PC-3 (cell line): Measurements from ENCODE around the gene ZCCHC24. TPM values are rescaled to one million over a fixed set of nuclear protein-coding genes. Genes with fewer than 3 reads are reported as not detected.
A peak's percentile ranks its signal among the peaks of the same experiment; 100 is the strongest.

ENCODE experiments used
- ATAC-seq: fragments of 200-7000 bp; cut with Tn5 transposase; 2 replicates; pipeline ENCODE4 v1.9.1; 2020; ENCODE audit warnings: mild to moderate bottlenecking, moderate library complexity
- BruUV-seq: library from RNA; stranded (reverse); fragments of 400-500 nt; replicated peaks from 2 replicates; lab custom pipeline; 2021; lab: Mats Ljungman, UMichigan
- CTCF ChIA-PET: fragments of 300-600 bp; sonication (Branson Sonifier 250); formaldehyde crosslinking; loops from one replicate; lab custom pipeline; 2022; ENCODE audit warnings: antibody characterized with exemption; lab: Charles Lee
- POLR2A ChIA-PET: fragments of 300-600 bp; sonication (Branson Sonifier 250); formaldehyde crosslinking; loops from one replicate; lab custom pipeline; 2022; ENCODE audit warnings: antibody characterized with exemption; ENCODE audit not compliant: unreplicated experiment; lab: Charles Lee
- DNase-seq: peaks from one replicate; pipeline ENCODE4 v3.0.0-alpha.2; 2015
- H2AFZ ChIP-seq: fragments of 300-600 bp; sonication (generic); 2 replicates; pipeline ENCODE4 v1.6.0; 2016; ENCODE audit warnings: antibody characterized with exemption, low read length
- H3F3A ChIP-seq: fragments of 300-600 bp; sonication (generic); one replicate; pipeline ENCODE4 v1.6.0; 2017; ENCODE audit warnings: antibody characterized with exemption, low read length, control low read depth, mild to moderate bottlenecking; ENCODE audit not compliant: unreplicated experiment
- H3K27ac ChIP-seq: fragments of 300-600 bp; sonication (generic); 2 replicates; pipeline ENCODE4 v1.5.1; 2016; ENCODE audit warnings: mild to moderate bottlenecking, low read length
- H3K27me3 ChIP-seq: fragments of 300-600 bp; sonication (generic); 2 replicates; pipeline ENCODE4 v1.6.1; 2016; ENCODE audit warnings: low read length, mixed read lengths
- H3K36me3 ChIP-seq: fragments of 300-600 bp; sonication (generic); 2 replicates; pipeline ENCODE4 v1.6.1; 2016; ENCODE audit warnings: low read depth, mixed run types, low read length, mixed read lengths
- H3K4me1 ChIP-seq: fragments of 300-600 bp; sonication (generic); 2 replicates; pipeline ENCODE4 v1.5.1; 2016; ENCODE audit warnings: low read length; ENCODE audit not compliant: insufficient read depth
- H3K4me2 ChIP-seq: fragments of 300-600 bp; sonication (generic); 2 replicates; pipeline ENCODE4 v1.6.0; 2016; ENCODE audit warnings: low read length
- H3K4me3 ChIP-seq: fragments of 300-600 bp; sonication (generic); 2 replicates; pipeline ENCODE4 v1.5.1; 2016; ENCODE audit warnings: mild to moderate bottlenecking, low read length, mixed read lengths
- H3K79me2 ChIP-seq: fragments of 300-600 bp; sonication (generic); 2 replicates; pipeline ENCODE4 v1.6.1; 2017; ENCODE audit warnings: low read length, mixed read lengths
- H3K9ac ChIP-seq: fragments of 300-600 bp; sonication (generic); 2 replicates; pipeline ENCODE4 v1.6.0; 2016; ENCODE audit warnings: mild to moderate bottlenecking, low read length
- H3K9me2 ChIP-seq: fragments of 300-600 bp; sonication (generic); replicated peaks from 2 replicates; pipeline ENCODE4 v1.6.1; 2016; ENCODE audit warnings: mixed run types, low read length, mixed read lengths
- H3K9me3 ChIP-seq: fragments of 300-600 bp; sonication (generic); 2 replicates; pipeline ENCODE4 v1.6.1; 2016; ENCODE audit warnings: low read length, mixed read lengths
- H4K20me1 ChIP-seq: fragments of 300-600 bp; sonication (generic); 2 replicates; pipeline ENCODE4 v1.6.1; 2016; ENCODE audit warnings: low read length, mixed read lengths
- CTCF ChIP-seq: fragments of 300-600 bp; sonication (generic); conservative IDR thresholded peaks from 2 replicates; pipeline ENCODE4 v1.5.1; 2017; ENCODE audit warnings: antibody characterized with exemption, low read depth, mild to moderate bottlenecking, low read length
- EZH2 ChIP-seq: fragments of 300-600 bp; sonication (generic); IDR thresholded peaks from one replicate; pipeline ENCODE4 v1.6.1; 2017; ENCODE audit warnings: antibody characterized with exemption, mild to moderate bottlenecking, low read length; ENCODE audit not compliant: unreplicated experiment
- EZH2phosphoT487 ChIP-seq: fragments of 300-600 bp; sonication (generic); IDR thresholded peaks from 2 replicates; pipeline ENCODE4 v1.6.1; 2018; ENCODE audit warnings: mild to moderate bottlenecking, antibody characterized with exemption, low read length, borderline replicate concordance
- intact Hi-C: fragments of 100-400 bp; cut with micrococcal nuclease; formaldehyde crosslinking; loops from 2 replicates; pipeline ENCODE4 v1.9.0; 2023
- total RNA-seq: library from RNA; depleted of rRNA; stranded (reverse); fragments of >200 nt; gene quantifications from 2 replicates; pipeline ENCODE4 v1.2.3, GENCODE V29; 2014

The ZCCHC24 gene
- total RNA-seq, 1 experiment from 2014 or later = 32.9 TPM

- Histone ChIP-seq H2AFZ (no peak overlapping the region), H3K79me2 (no peaks in the 10 kb centered on the region), H3K27ac (no peak overlapping the region), H3K9ac (no peak overlapping the region), H3K27me3 (no peaks in the 10 kb centered on the region), H3K9me3 (no peaks in the 10 kb centered on the region), H3F3A (no peaks in the 10 kb centered on the region), H4K20me1 (no peaks in the 10 kb centered on the region), H3K36me3 (no peaks in the 10 kb centered on the region), H3K4me1 (peaks cover 9% of the 10 kb centered on the region), H3K4me2 (no peak overlapping the region), H3K9me2 (no peaks in the 10 kb centered on the region), H3K4me3 (no peak overlapping the region)
- CTCF ChIA-PET = interaction anchor here (0.6 to 1.1 kb wide), 4 partner anchors 9 to 102 kb away, joined by 3 to 5 read pairs (median 3); no protein-coding TSS in a partner anchor
- DNase-seq (no peak), ATAC-seq (no peak)
- no peak for TF ChIP-seq EZH2
- intact Hi-C loops = no loop called here
- POLR2A ChIA-PET = interaction anchor here (0.7 kb wide), 1 partner anchor 14 kb away, joined by 3 read pairs; no protein-coding TSS in a partner anchor
- no TSS peak for BruUV-seq
Observed at GRCh38 chr10:79476645-79477044, 31.2 kb upstream of the ZCCHC24 start.

GRCh38 chr10:79475877-79476276 is 30.5 kb upstream of the ZCCHC24 start:
- Histone ChIP-seq H3K27me3 (no peaks in the 10 kb centered on the region), H4K20me1 (no peaks in the 10 kb centered on the region), H3K9ac (no peak overlapping the region), H3K4me3 (no peak overlapping the region), H2AFZ (no peak overlapping the region), H3F3A (no peaks in the 10 kb centered on the region), H3K4me1 (peaks cover 9% of the 10 kb centered on the region), H3K4me2 (no peak overlapping the region), H3K27ac (no peak overlapping the region), H3K79me2 (no peaks in the 10 kb centered on the region), H3K9me3 (no peaks in the 10 kb centered on the region), H3K36me3 (no peaks in the 10 kb centered on the region), H3K9me2 (no peaks in the 10 kb centered on the region)
- no peak for TF ChIP-seq EZH2
- no peak for TF ChIP-seq EZH2phosphoT487
- no peak for TF ChIP-seq CTCF
- no peak for ATAC-seq
- BruUV-seq = no TSS peak
- ChIA-PET CTCF (interaction anchor here (1.2 kb wide), 1 partner anchor 8 kb away, joined by 4 read pairs; no protein-coding TSS in a partner anchor), POLR2A (interaction anchor here (0.6 kb wide), 1 partner anchor 292 kb away, joined by 3 read pairs; no protein-coding TSS in a partner anchor)
- peak; percentile 55 for DNase-seq
- intact Hi-C loops = no loop called here

- Histone ChIP-seq H3K9me3 (no peaks in the 10 kb centered on the region), H3K79me2 (no peaks in the 10 kb centered on the region), H3K9ac (no peak overlapping the region), H3K4me2 (no peak overlapping the region), H3K27me3 (no peaks in the 10 kb centered on the region), H3F3A (no peaks in the 10 kb centered on the region), H2AFZ (no peak overlapping the region), H3K4me3 (no peak overlapping the region), H3K27ac (no peak overlapping the region), H3K9me2 (no peaks in the 10 kb centered on the region), H3K4me1 (peaks cover 9% of the 10 kb centered on the region), H3K36me3 (no peaks in the 10 kb centered on the region), H4K20me1 (no peaks in the 10 kb centered on the region)
- DNase-seq = no peak
- ATAC-seq = peak; percentile 31
- ChIA-PET CTCF (interaction anchor here (1.0 to 1.2 kb wide), 2 partner anchors 8 to 101 kb away, joined by 4 read pairs; no protein-coding TSS in a partner anchor), POLR2A (interaction anchor here (0.6 kb wide), 1 partner anchor 291 kb away, joined by 3 read pairs; no protein-coding TSS in a partner anchor)
- intact Hi-C loops = no loop called here
- no TSS peak for BruUV-seq
- no peak for TF ChIP-seq EZH2
Observed at GRCh38 chr10:79475119-79475653, 29.8 kb upstream of the ZCCHC24 start.
